BJ (cell line): ENCODE measurements around the gene LIN7C. TPM values are rescaled to one million over a fixed set of nuclear protein-coding genes. Genes with fewer than 3 reads are reported as not detected.
A peak's percentile ranks its signal among the peaks of the same experiment; 100 is the strongest.

ENCODE experiments used
- CTCF ChIA-PET: fragments of 350-600 bp; formaldehyde crosslinking; extraction: SDS; loops from one replicate; lab custom pipeline; 2021; ENCODE audit warnings: antibody characterized with exemption, inconsistent platforms; lab: Yijun Ruan, JAX
- POLR2A ChIA-PET: fragments of 300-600 bp; sonication (Branson Sonifier 250); formaldehyde crosslinking; extraction: SDS; loops from one replicate; lab custom pipeline; 2021; ENCODE audit warnings: antibody characterized with exemption; lab: Charles Lee
- DNase-seq: peaks from one replicate; pipeline ENCODE4 v3.0.0-alpha.2; 2011; ENCODE audit warnings: low read depth
- H3K27me3 ChIP-seq: 2 replicates; pipeline ENCODE4 v1.6.0; 2011; ENCODE audit warnings: low read length; ENCODE audit not compliant: control insufficient read depth, insufficient read depth
- H3K36me3 ChIP-seq: 2 replicates; pipeline ENCODE4 v1.5.1; 2011; ENCODE audit warnings: low read length; ENCODE audit not compliant: control insufficient read depth, insufficient read depth
- H3K4me3 ChIP-seq: 2 replicates; pipeline ENCODE4 v1.5.1; 2011; ENCODE audit warnings: low read depth, mild to moderate bottlenecking, control low read depth, low read length
- polyA minus RNA-seq: library from RNA; depleted of rRNA, polyadenylated mRNA; stranded (reverse); fragments of >200 nt; gene quantifications from 2 replicates; pipeline ENCODE4 v1.2.3, GENCODE V29; 2011; rRNA and poly(A)+ RNA removed
- polyA plus RNA-seq: library from polyadenylated mRNA; depleted of rRNA; stranded (reverse); fragments of >200 nt; gene quantifications from 2 replicates; pipeline ENCODE4 v1.2.3, GENCODE V29; 2011; rRNA removed
- TF ChIP-seq, protein P1 (sequence below): IDR thresholded peaks from 2 replicates; pipeline ENCODE4 v1.5.1; 2011; ENCODE audit warnings: low read depth, mild to moderate bottlenecking, control low read depth, inconsistent platforms, low read length, moderate library complexity; ENCODE audit not compliant: insufficient read depth

Gene LIN7C, protein sequence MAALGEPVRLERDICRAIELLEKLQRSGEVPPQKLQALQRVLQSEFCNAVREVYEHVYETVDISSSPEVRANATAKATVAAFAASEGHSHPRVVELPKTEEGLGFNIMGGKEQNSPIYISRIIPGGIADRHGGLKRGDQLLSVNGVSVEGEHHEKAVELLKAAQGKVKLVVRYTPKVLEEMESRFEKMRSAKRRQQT
- polyA plus RNA-seq (5.8 and 13.2 TPM in 2 replicates), polyA minus RNA-seq (8.4 and 8.8 TPM in 2 replicates)

DNA sequence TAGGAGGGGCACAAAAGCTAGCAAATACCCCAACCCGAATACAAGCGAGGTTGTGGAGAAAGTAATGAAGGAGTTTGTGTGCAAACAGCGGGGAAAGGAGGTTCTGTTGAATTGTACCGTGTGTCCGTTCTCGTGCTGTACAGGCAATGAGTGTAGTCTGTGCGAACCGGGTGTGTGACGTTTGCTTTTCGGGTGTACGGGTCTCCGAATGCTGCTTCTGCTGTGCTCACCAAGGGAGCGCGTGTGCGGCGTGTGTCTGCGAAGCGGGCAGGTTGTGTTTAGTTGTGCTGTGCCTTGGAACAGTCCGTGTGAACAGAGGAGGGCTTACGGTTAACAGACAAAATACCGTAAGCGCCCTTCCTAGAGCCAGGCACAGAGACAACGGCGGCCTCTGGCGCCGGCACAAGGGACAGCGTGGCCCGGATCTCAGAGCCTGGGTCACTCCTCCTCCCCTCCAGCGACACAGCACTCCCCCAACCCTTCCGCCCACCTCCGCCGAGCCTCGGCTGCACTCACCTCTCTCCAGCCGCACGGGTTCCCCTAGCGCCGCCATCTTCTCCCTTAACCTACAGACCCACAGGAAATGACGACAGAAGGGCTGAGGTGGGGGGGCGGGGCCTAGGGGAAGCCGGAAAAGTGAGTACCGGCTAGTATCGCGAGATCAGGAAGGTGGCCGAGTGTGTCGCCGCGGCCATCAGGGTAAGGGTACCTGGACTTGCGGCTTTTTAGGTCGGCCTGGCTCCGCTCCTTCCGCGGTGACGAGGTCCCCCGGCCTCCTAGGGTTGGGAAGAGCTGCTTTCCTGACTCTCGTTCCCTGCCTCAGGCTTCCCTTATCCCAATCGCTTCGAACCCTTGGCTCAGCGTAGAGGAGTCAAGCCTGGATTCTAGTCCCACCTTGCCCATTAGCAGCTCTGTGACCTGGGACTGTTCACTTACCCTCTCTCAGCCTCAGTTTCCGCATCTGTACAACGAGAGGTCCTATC is at the start of gene LIN7C:
Gene LIN7C, minus strand, starts transcription at position 570 of the 983 bp plus-strand sequence. Its CDS starts 17 bp downstream, at position 553.
- ChIA-PET POLR2A (no interaction called here), CTCF (interaction anchor here (0.6 kb wide), 1 partner anchor 1925 kb away, joined by 3 read pairs; no protein-coding TSS in a partner anchor)
- TF ChIP-seq, protein P1, sequence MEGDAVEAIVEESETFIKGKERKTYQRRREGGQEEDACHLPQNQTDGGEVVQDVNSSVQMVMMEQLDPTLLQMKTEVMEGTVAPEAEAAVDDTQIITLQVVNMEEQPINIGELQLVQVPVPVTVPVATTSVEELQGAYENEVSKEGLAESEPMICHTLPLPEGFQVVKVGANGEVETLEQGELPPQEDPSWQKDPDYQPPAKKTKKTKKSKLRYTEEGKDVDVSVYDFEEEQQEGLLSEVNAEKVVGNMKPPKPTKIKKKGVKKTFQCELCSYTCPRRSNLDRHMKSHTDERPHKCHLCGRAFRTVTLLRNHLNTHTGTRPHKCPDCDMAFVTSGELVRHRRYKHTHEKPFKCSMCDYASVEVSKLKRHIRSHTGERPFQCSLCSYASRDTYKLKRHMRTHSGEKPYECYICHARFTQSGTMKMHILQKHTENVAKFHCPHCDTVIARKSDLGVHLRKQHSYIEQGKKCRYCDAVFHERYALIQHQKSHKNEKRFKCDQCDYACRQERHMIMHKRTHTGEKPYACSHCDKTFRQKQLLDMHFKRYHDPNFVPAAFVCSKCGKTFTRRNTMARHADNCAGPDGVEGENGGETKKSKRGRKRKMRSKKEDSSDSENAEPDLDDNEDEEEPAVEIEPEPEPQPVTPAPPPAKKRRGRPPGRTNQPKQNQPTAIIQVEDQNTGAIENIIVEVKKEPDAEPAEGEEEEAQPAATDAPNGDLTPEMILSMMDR: peak; percentile 19
- Histone ChIP-seq H3K27me3 (no peaks in the 10 kb centered on the region), H3K4me3 (peak within 1 kb of the TSS; percentile 98), H3K36me3 (no peaks in the 10 kb centered on the region)
- DNase-seq: peak; percentile 65

DNA sequence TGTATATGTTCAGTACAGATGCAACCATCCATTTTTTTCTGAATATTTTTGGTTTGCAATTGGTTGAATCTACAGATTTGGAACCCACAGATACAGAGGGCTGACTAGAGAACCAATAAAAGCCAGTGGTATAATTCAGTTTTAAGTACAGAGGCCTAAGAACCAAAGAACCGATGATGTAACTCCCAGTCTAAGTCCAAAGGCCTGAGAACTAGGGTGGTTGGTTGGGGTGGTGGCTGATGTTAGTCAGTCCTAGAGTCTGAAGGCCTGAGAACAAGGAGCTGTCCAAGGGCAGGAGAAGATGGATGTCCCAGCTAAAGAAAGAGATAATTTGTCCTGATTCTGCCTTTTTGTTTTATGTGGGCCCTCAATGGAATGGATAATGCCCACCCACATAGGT is 48.7 kb upstream of the LIN7C start:
- Histone ChIP-seq H3K36me3 (no peaks in the 10 kb centered on the region), H3K4me3 (no peak overlapping the region), H3K27me3 (no peaks in the 10 kb centered on the region)
- DNase-seq: no peak
- POLR2A ChIA-PET: no interaction called here
- TF ChIP-seq, protein P1: no peak
- CTCF ChIA-PET: interaction anchor here (0.8 kb wide), 1 partner anchor 22 kb away, joined by 3 read pairs; no protein-coding TSS in a partner anchor

DNA sequence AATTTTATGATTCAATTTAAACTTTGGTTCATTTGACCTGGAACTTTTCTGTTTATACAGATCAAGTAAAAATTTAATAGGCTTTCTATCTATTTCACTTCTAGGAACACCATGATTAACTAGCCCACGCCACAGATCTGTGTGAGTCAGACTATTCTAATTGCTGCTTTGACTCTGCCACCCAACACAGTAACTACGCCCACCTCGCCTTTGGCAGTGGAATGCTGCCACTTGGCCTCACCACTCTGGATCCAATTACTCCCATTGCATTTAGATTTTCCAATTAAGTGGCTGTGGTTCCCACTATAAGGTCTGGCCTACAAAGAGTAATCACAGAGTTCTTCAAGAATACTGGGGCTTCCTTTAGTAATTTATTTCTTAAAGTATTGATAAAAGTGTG is 46.6 kb upstream of the LIN7C start:
- no peaks in the 10 kb centered on the region for H3K36me3 ChIP-seq
- H3K27me3 ChIP-seq: no peaks in the 10 kb centered on the region

DNA sequence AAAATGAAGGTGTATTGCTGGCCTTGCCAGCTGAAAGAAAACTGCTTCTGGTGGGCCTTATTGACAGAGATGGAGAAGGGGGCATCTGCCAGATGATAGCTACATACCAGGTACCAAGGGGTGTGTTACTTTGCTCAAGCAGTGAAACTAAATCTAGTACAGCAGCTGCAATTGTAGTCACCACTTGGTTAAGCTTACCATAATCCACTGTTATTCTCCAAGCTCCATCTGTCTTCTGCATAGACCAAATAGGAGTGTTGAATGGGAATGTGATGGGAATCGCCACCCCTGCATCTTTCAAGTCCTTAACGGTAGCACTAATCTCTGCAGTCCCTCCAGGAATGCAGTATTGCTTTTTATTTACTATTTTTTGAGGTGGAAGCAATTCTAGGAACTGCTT is 45.8 kb upstream of the LIN7C start:
- TF ChIP-seq, protein P1: no peak
- H3K27me3 ChIP-seq: no peaks in the 10 kb centered on the region
- POLR2A ChIA-PET: no interaction called here
- DNase-seq: no peak
- CTCF ChIA-PET: no interaction called here
- H3K4me3 ChIP-seq: no peak overlapping the region
- no peaks in the 10 kb centered on the region for H3K36me3 ChIP-seq

More for the DNA sequence above, 46.6 kb upstream of the LIN7C start:
- TF ChIP-seq, protein P1: no peak
- DNase-seq: no peak
- ChIA-PET POLR2A (no interaction called here), CTCF (no interaction called here)
- H3K4me3 ChIP-seq: no peak overlapping the region

DNA sequence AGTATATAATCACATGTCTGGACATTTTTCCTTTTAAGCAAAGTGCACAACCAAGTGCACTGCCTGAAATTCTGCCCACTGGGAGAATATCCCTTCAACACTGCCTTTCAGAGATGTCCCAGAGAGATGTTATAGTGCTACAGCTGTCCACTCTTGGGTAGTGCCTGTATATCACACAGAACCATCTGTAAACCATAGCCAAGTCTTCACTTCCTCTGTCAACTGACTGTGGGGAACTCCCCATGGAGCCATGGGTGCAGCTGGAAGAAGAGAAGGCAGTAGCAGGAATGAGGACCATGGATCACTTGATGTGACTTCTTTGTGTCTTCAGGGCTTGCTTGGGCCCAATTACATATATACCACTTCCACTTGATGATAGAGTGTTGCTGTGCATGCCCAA is 44.6 kb upstream of the LIN7C start:
- POLR2A ChIA-PET: no interaction called here
- CTCF ChIA-PET: no interaction called here

More for the DNA sequence above, 44.6 kb upstream of the LIN7C start:
- TF ChIP-seq, protein P1: no peak
- no peaks in the 10 kb centered on the region for H3K27me3 ChIP-seq
- DNase-seq: no peak
- no peak overlapping the region for H3K4me3 ChIP-seq
- H3K36me3 ChIP-seq: no peaks in the 10 kb centered on the region
